Muscle layer of colon (tissue), 2 donors: ENCODE data around the gene PRAMEF13.
"Not testable (repeated sequence)": the region's sequence is repeated elsewhere in the genome, so short reads cannot be mapped to it uniquely, and the experiment has no call there.

Experiments
- H3K27ac ChIP-seq: one replicate; pipeline ENCODE4 v1.7.0; 2013; ENCODE audit warnings: low read depth, mild to moderate bottlenecking, low read length, moderate library complexity
- H3K27me3 ChIP-seq, 2 donors: one replicate each; pipeline ENCODE4 v1.7.0; 2013; ENCODE audit warnings: low read length in 2 of 2, mild to moderate bottlenecking in 2 of 2; ENCODE audit not compliant: insufficient read depth in 2 of 2, control insufficient read depth in 1 of 2
- H3K36me3 ChIP-seq: one replicate; pipeline ENCODE4 v1.7.0; 2013; ENCODE audit warnings: mild to moderate bottlenecking, low read length; ENCODE audit not compliant: insufficient read depth
- H3K4me1 ChIP-seq: one replicate; pipeline ENCODE4 v1.7.0; 2013; ENCODE audit warnings: mild to moderate bottlenecking, low read length; ENCODE audit not compliant: insufficient read depth
- H3K4me3 ChIP-seq, 2 donors: one replicate each; pipeline ENCODE4 v1.7.0; 2013; ENCODE audit warnings: low read length in 2 of 2, low read depth in 1 of 2, mild to moderate bottlenecking in 1 of 2, moderate library complexity in 1 of 2
- H3K9ac ChIP-seq: one replicate; pipeline ENCODE4 v1.7.0; 2013; ENCODE audit warnings: low read length
- H3K9me3 ChIP-seq: one replicate; pipeline ENCODE4 v1.7.0; 2013; ENCODE audit warnings: mild to moderate bottlenecking, low read length
- donor health status: abdominal sarcoma.
- donor health status: Adenocarcinoma of cecum.

PRAMEF13 gene

DNA sequence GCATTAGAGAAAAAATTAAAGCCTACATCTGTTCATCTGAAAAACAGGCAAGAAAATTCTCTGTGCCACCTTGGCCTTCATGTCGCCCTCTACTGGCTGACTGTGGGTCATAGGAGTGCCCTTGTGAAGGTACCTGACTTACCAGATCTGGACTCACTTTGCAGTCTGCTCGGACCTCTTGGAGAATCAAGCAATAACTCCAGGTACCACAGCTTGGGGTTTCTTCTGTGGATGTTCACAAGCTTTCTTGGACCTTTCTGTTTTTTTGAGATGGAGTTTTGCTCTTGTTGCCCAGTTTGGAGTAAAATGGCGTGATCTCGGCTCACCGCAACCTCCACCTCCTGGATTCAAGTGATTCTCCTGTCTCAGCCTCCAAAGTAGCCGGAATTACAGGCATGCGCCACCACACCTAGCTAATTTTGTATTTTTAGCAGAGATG lies 27.2 kb upstream of the PRAMEF13 start:
- H3K9me3 ChIP-seq: no peaks in the 10 kb centered on the region
- H3K4me1 ChIP-seq: no peaks in the 10 kb centered on the region
- no peaks in the 10 kb centered on the region for H3K27me3 ChIP-seq
- no peaks in the 10 kb centered on the region for H3K36me3 ChIP-seq
- H3K9ac ChIP-seq: no peak overlapping the region
- no peak overlapping the region for H3K27ac ChIP-seq
- H3K4me3 ChIP-seq: no peak overlapping the region

DNA sequence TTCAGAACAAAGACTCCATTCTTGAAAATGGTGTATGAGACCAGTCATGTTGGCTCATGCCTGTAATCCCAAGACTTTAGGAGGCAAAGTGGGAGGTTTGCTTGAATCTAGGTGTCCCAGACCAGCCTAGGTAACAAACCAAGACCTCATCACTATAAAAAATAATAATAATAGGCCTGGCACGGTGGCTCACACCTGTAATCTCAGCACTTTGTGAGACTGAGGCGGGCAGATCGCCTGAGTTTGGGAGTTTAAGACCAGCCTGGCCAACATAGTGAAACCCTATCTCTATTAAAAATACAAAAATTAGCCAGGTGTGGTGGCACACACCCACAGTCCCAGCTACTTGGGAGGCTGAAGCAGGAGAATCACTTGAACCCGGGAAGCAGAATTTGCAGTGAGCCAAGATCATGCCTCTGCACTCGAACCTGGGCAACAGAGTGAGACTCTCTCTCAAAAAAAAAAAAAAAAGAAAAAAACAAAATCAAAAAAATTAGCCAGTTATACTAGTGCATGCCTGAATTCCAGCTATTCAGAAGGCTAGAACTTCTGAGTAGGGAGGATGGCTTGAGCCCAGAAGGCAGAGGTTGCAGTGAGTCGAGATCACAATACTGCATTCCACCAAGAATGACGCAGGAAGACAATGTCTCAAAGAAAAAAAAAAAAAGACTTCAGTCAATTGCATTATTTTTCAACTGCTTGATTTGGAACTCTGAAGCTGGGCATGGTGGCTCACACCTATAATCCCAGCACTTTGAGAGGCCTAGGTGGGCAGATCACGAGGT lies 26.3 kb upstream of the PRAMEF13 start:
- H3K36me3 ChIP-seq, H3K9ac ChIP-seq, H3K27ac ChIP-seq, H3K4me1 ChIP-seq, H3K9me3 ChIP-seq, H3K27me3 ChIP-seq, H3K4me3 ChIP-seq: not testable (repeated sequence)

DNA sequence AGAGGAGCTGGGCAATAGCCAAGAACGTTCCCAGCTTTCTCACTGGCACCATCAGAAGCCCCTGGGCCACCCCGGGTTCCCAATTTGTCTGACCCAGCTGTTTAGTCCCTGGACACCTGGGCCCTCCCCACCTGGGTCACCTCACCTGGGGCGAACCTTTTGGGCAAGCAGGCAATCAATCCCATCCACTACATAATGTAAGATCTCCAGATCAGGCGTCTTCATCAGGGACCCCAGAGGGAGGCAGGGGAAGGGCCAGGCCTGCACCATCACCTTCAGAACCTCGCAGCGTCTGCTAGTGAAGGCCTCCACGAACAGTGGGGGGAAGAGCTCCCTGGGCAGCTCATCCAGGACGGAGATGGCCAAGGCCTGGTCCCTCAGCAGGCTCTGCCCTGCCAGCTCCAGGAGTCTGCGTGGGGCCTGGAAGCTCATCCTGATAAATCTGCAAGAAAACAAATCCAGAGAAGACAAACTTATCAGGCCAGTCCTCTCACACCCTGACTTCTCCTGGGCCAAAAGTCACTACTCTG lies 24.5 kb upstream of the PRAMEF13 start, which contains the start of gene PRAMEF18:
PRAMEF18 (minus strand) TSS at position 480 of the 530 bp plus-strand sequence; CDS start at position 432, 48 bp downstream.
- H3K4me3 ChIP-seq, H3K4me1 ChIP-seq, H3K9me3 ChIP-seq: not testable (repeated sequence)

DNA sequence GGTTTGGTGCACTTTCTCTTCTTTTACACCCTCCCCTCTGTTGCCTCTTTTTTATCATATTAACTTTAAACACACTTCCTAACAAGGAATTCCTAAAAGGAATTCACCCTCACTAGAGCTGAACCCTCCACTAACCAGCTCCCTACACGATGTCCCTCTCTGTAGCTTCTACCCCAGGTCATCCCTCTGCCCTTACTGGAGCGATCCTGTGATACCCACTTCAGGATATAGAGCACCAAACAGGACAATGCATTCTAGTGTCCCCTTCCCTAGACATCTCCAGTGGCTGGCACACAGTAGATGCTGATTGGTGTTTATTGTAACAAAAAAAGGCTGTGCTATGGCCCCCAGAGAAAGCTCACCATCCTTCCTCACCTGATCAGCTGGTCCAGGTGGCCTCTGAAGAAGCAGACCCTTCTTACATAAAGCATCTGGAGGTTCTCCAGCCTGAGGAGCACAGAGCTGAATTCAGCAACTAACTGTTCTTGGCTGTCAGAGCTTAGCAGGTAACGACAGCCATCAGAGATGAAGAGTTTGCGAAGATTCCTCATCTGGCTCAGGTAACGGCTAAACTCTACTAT lies 23.4 kb upstream of the PRAMEF13 start:
- H3K27me3 ChIP-seq: no peaks in the 10 kb centered on the region
- no peak overlapping the region for H3K4me3 ChIP-seq
- H3K27ac ChIP-seq: no peak overlapping the region
- no peaks in the 10 kb centered on the region for H3K36me3 ChIP-seq
- H3K9me3 ChIP-seq: no peaks in the 10 kb centered on the region
- no peaks in the 10 kb centered on the region for H3K4me1 ChIP-seq
- H3K9ac ChIP-seq: no peak overlapping the region

More for the DNA sequence above, 24.5 kb upstream of the PRAMEF13 start, which contains the start of gene PRAMEF18:
- not testable (repeated sequence) for H3K27me3 ChIP-seq, H3K9ac ChIP-seq, H3K36me3 ChIP-seq, H3K27ac ChIP-seq

DNA sequence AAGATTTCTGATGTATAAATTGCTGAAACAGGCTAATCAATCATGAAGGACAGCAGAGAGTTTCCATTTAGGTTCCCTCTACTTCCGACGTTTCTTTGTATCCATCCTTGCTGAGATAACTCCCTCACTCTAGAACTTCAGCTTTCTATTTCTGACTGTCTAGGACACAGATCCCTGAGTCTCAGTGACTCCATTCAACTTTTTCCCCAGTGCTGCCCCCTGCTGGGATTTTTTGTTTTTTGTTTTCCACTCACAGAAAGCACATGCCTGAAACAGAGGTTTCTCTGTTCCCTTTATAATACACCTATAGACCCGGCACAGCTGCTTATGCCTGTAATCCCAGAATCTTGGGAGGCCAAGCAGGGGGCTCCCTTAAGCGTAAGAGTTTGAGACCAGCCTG lies 21.6 kb upstream of the PRAMEF13 start:
- not testable (repeated sequence) for H3K27ac ChIP-seq, H3K9me3 ChIP-seq, H3K9ac ChIP-seq

DNA sequence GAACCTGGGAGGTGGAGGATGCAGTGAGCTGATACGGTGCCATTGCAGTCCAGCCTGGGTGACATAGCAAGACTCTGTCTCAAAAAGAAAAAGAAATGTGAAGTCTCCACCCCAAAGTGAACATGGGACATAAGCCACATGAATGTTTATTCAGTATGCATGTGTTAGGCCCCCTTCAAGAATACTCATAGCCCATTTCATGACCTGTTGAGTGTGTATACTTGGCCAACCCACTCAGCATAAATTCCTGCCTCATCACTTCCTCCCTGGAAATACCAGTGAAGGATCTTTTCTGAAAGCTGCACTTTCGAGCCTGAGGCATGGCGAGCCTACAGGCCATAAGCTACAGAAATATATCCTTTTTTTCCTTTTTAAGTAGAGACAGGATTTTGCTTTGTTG lies 18.0 kb upstream of the PRAMEF13 start:
- not testable (repeated sequence) for H3K9ac ChIP-seq, H3K27ac ChIP-seq, H3K4me3 ChIP-seq, H3K27me3 ChIP-seq, H3K4me1 ChIP-seq, H3K36me3 ChIP-seq, H3K9me3 ChIP-seq

More for the DNA sequence above, 21.6 kb upstream of the PRAMEF13 start:
- H3K4me1 ChIP-seq, H3K4me3 ChIP-seq, H3K27me3 ChIP-seq, H3K36me3 ChIP-seq: not testable (repeated sequence)

DNA sequence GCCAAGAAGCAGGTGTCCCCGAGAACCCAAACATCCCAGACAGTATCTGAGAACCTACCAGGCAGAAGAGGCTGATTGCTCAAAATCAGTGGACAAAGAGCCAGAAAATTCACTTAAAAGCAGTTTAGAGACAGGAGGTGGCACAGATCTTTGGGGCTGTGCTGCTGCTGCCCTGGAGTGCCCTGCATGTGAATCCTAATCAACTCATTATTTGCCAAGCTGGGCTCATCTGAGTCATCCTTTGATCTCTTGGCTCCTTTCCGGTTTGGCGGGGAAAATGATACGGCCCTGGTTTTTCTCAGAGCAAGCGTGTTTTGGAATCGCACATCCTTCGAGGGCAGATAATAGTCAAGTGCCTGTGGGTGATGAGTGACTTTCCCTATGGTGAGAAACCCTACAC lies 15.4 kb upstream of the PRAMEF13 start:
- H3K9ac ChIP-seq, H3K27me3 ChIP-seq, H3K36me3 ChIP-seq, H3K27ac ChIP-seq, H3K9me3 ChIP-seq, H3K4me3 ChIP-seq, H3K4me1 ChIP-seq: not testable (repeated sequence)

DNA sequence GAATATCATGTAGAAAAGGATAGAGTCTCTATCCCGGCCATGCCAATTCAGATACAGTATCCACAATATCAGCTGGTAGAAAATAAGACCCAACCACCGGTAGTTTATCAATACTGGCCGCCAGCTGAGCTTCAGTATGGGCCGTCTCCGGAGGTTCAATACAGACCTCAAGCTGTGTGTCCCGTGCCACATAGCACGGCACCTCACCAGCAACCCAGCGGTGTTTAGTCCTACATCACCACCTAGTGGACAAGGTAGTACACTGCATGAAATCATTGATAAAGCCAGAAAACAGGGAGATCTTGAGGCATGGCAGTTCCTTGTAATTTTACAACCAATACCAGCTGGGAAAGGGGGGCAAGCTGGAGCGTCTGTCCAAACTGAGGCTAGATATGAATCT lies 7.5 kb upstream of the PRAMEF13 start:
- H3K4me1 ChIP-seq, H3K9ac ChIP-seq, H3K4me3 ChIP-seq, H3K36me3 ChIP-seq, H3K9me3 ChIP-seq, H3K27me3 ChIP-seq, H3K27ac ChIP-seq: not testable (repeated sequence)

DNA sequence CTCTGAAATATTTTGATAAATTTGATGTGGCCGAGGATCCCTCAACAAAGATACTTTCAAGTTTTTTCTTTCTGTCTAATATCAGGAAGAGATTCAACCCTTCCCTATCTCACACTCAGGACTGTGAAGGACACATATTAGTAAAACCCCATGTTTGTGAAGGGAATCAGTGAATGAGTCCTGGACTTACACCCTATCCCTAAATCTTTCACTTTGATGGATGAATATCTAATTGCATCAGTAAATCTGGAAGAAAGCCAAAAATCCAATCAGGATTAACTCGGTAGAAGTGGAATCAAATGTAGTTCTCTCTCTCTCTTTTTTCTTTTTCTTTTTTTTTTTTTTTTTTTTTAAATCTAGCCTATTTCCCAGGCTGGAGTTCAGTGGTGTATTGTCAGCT lies 29.7 kb downstream of the PRAMEF13 start, which contains the start of gene PRAMEF9:
PRAMEF9 (plus strand) TSS at position 301 of the 400 bp plus-strand sequence. CDS start 3,433 bp downstream, outside the sequence.
- not testable (repeated sequence) for H3K9me3 ChIP-seq, H3K9ac ChIP-seq

DNA sequence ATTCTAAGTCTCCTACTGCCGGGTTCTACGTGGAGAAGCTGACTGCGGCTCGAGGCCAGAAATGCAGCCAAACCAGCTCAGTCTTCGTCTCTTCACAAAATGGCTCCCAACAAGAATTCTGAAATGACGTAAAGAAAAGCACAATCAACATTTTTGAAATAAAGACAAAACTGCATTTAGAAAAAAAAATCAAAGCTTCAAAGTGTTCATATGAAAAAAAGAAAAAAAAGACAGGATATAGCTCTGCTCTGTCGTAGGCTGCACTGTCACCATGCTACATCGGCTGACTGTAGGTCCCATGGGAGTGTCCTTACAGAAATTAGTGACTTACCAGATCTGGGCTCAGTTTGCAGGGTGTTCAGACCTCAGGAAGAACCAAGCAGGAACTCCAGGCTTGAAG lies 35.7 kb downstream of the PRAMEF13 start, which contains the start of gene HNRNPCL4:
HNRNPCL4 (minus strand) TSS at position 101 of the 400 bp plus-strand sequence. CDS start 164 bp downstream, outside the sequence.
- H3K9ac ChIP-seq, H3K4me3 ChIP-seq, H3K27me3 ChIP-seq, H3K36me3 ChIP-seq, H3K4me1 ChIP-seq, H3K27ac ChIP-seq, H3K9me3 ChIP-seq: not testable (repeated sequence)

More for the DNA sequence above, 29.7 kb downstream of the PRAMEF13 start, which contains the start of gene PRAMEF9:
- H3K4me3 ChIP-seq, H3K36me3 ChIP-seq, H3K27ac ChIP-seq, H3K4me1 ChIP-seq, H3K27me3 ChIP-seq: not testable (repeated sequence)

DNA sequence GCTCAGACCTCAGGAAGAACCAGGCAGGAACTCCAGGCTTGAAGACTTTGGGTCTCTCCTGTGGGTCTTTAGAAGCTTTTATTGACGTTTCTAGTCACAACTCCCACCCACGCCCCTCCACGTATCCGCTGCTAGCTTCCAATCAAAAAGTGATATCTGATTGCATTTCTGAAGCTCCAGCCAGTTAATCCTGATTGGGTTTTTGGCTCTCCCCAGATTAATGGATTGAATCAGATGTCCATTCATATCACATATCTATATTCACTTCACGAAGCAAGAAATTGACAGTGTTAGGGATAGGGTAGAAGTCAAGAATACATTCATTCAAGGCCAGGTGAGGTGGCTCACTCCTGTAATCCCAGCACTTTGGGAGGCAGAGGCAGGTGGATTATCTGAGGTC lies 45.3 kb downstream of the PRAMEF13 start, which contains the start of gene PRAMEF26:
PRAMEF26 (minus strand) TSS at position 101 of the 400 bp plus-strand sequence. CDS start 2,914 bp downstream, outside the sequence.
- H3K9me3 ChIP-seq, H3K27ac ChIP-seq, H3K9ac ChIP-seq, H3K4me1 ChIP-seq, H3K4me3 ChIP-seq, H3K27me3 ChIP-seq, H3K36me3 ChIP-seq: not testable (repeated sequence)
